HPDE6-E6E7 (cell line): ENCODE data around the gene ARHGAP40.
A peak's percentile ranks its signal among the peaks of the same experiment; 100 is the strongest.

Experiments
- DNase-seq: peaks from one replicate; pipeline ENCODE4 v3.0.0; 2011; ENCODE audit warnings: missing footprints; ENCODE audit errors: extremely low spot score

The ARHGAP40 gene

DNA sequence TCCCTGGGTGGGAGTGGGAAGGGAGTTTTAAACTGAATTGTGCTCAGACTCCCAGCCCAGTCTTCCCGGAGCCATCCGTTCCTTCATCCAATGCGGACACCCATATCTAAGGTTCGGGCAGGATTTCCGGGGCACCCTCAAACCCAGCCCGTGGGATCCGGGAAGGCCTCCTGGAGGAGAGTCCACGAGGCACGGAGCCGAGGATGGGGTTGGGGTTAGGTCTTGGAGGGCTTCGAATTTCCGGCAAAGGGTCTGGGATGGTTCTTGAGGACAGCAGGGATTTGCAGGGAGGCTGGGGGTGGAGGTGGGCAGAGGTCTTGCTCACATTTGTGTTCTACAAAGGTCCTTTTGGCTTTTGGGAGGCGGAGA lies 73.1 kb downstream of the ARHGAP40 start:
- DNase-seq = no peak

DNA sequence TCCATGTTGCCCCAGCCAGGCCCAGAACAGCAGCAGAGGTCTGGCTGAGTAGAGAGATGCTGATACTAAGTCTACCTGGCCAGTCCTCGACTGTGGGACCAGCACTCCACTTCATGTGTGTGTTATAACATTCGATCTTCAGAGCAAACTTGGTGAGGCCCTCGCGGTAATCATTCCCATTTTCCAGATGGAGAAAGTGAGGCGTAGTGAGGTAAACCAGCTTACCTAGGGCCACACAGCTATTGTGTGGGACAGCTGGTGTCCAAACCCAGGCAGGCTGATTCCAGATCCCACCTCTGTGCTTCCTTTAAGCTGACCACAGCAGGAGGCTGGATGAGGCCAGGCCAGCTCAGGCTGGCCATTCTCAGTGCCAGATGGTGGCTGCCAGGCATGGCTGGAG lies 75.0 kb downstream of the ARHGAP40 start:
- no peak for DNase-seq

DNA sequence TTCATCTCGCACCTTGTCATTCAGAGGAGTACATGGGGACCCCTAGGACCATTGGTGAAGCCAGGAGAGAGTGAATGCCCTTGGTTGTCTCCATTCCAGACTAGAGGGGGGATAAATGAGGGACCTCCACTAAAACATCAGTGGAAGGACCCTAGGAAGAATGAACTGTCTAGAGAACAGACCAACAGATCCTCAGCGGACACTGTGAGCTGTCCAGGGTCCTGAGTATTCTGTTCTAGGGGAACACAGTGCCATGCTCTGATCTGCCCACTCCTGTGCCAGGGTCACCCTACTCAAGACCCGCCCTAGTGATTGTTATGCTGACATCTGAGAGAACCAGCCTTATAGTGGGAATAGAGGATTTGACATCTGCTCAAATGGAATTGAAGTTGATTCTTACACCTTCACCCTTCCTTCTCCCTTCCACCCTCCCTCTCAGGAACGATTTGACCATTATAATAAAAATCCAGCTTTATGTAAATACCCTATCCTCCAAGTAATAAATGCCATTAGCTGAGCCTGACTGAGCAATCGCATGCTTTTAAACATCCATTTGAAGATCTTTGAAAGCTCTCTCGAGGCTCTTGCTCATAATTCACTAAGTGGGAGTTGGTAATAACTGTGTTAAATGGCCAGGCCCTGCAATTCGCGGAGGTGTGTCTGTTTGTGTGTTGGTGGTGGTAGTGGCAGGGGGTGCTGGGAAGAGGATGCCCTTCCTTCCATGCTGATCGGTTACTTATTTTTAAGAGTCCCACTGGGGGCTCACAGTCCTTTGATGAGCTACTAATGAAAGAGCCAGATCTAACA lies 79.1 kb downstream of the ARHGAP40 start:
- no peak for DNase-seq

DNA sequence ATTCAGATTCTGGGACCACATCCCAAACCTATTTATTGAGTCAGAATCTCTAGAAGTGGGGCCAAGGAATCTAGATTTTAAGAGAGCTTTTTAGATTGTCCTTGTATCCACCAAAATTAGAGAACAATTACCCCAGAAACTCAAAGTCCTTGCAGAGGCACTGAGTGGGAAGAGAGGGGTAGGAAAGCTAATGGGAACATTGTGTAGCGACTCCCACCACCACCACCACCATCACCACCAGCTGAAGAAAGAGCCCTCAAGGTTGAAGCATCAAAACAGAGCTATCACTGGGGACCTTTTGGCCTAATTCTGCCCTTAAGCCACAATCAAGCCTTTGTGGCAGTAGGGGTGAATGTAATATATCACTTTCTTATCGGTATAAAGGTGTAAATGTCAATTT lies 83.7 kb downstream of the ARHGAP40 start:
- DNase-seq = no peak

DNA sequence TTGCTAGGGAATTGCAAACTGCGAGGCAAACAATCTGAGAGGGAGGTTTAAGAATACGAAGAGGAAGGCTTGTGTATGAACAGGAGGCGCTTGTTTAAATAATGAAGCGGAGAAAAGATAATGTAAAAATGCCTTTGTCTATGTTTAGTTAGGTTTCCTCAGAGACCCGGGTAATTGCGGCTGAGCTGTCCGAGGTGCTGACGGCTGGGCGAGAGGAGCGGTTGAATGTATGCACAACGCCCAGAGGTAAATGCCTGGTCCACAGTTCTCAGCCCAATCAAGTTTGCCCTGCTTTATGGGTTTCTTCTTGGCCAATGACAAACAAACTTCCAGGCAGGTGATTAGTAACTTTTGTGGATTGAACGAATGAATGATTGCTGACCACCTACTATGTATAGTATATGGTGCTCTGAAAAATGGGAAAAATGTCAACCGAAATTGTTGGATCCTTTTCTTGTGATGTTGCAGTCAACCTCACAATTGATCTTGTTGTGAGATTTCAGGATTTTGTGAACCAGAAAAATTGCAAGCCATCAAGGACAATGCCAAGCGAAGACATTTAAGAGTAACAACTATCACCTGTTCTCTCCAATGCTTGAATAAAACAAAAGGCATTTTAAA lies 84.4 kb downstream of the ARHGAP40 start:
- peak; percentile 84 for DNase-seq

DNA sequence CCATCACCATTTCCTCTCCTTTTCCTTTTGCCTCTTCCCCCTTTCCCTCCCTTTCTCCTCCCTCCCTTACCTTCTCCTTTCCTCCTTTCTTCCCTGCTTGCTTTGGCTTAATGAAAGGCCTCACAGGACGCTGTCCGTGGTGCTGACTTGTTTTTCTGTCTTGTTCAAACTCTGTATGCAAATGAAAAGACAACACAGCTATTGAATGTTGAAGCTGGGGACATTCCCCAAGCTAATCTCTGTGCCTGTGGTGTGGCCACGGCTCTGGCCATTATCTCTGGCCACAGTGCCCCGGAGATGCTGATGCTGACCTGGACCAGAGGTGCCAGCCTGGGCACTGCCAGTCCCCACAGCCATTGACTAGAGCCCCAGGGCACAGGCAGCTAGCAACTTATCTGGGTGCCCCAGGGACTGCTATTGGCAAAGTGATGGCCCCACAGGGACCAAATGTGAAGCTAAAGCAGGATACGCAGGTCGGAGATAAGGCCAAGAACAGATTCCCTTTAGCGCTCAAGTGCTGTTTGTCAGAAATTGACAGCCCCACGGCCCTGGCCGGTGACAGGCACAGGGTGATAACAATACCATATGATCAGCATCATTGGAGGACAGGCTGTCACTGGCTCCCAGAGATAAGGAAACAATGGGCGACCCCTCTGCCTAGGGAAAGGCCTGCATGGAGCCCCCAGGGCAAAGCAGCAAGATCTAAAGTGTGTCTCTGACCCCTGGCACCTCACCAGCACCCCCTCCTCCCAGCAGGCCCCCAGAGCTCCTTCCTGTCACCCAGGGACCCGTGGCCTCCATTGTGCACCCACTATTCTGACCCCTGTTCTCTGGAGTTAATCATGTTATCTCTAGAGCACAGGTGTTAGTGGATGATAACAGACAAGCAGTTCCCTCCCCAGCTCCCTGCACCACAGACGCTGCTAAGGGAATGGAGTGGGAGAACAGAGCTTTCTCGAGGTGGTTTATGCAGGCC lies 91.1 kb downstream of the ARHGAP40 start:
- peak; percentile 45 for DNase-seq

DNA sequence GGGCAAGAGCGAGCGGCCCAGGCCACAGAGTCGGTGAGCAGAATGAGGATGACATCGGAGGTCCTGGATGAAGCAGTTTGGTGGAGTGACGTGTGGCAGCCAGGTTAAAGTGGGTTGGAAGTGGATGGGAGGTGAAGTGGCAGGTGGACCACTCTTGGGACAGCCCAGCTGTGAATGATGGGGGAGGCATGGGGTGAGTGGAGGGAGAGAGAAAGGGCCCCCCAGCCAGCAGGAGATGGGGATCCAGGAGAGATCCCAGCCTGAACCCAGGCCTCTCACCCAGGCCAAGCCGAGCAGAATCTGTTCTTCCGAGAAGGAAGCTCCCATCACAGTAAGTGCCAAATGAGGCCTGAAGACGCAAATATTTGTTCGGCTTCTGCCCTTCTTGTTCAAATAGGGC lies 95.7 kb downstream of the ARHGAP40 start:
- no peak for DNase-seq

DNA sequence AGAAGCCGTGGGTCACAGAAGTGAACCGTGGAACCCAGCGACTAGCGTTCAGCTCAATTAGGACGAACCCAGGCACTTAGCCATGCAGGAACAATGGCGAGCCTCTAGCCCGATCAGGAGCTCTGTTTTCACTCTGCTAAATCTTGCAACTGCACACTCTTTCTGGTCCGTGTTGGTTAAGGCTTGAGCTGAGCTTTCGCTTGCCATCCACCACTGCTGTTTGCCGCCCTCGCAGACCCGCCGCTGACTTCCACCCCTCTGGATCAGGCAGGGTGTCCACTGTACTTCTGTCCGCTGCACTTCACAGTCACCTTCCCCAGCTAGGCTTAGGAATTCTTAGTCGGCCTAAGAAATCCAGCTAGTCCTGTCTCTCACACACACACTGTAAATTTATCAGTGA lies 96.9 kb downstream of the ARHGAP40 start:
- DNase-seq = no peak

DNA sequence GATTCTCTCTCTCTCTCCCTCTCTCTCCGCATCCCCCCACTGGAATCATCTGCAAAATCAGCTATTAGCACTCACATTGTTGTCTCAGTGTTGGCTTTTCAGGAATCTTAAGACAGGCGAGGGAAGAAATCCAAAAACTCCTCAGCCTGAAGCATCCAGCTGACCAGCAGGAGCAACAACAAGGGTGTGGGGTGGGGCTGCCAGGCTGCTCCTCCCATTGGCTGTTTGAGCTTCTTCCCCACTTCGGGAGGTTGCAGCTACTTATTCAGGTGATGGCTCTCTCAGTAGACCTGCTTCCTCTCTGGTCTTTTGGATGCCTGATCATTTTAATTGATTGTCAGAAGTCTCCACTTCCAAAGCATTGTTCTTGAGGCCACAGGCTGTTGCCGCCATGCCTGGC lies 98.5 kb downstream of the ARHGAP40 start:
- no peak for DNase-seq
